Stomach (tissue), 9 donors: ENCODE results near the gene GRM4. TPM values are rescaled to one million over a fixed set of nuclear protein-coding genes. Genes with fewer than 3 reads are reported as not detected.

Experiments used
- DNase-seq, 2 donors: peaks; one replicate each; pipeline versions ENCODE4 v3.0.0 to v3.0.0-alpha.2; 2013 to 2019
- H3K27ac ChIP-seq, 5 donors: fragments of 200-600 bp in 4 of 5; sonication (generic) in 4 of 5; one replicate each; pipeline ENCODE4 v1.5.1; 2013 to 2019; ENCODE audit warnings: mild to moderate bottlenecking in 1 of 5, moderate library complexity in 1 of 5
- H3K27me3 ChIP-seq, 3 donors: fragments of 200-600 bp; sonication (generic); one replicate each; pipeline ENCODE4 v1.5.1; 2017 to 2019; ENCODE audit warnings: mixed run types in 1 of 3
- H3K36me3 ChIP-seq, 4 donors: fragments of 200-600 bp; sonication (generic); 1 replicate in 3 of 4; 2 replicates in 1 of 4; pipeline ENCODE4 v1.5.1; 2016 to 2019
- H3K4me1 ChIP-seq, 4 donors: fragments of 200-600 bp; sonication (generic); one replicate each; pipeline ENCODE4 v1.5.1; 2016 to 2019
- H3K4me3 ChIP-seq, 4 donors: fragments of 200-600 bp; sonication (generic) in 3 of 4; one replicate each; pipeline ENCODE4 v1.5.1; 2016 to 2019; ENCODE audit warnings: mild to moderate bottlenecking in 1 of 4
- H3K9me3 ChIP-seq, 4 donors: fragments of 200-600 bp; sonication (generic); one replicate each; pipeline ENCODE4 v1.5.1; 2016 to 2019
- EP300 ChIP-seq: sonication (generic); formaldehyde crosslinking; IDR thresholded peaks from one replicate; pipeline ENCODE4 v1.6.1; 2017; ENCODE audit warnings: antibody characterized with exemption
- POLR2A ChIP-seq, 4 donors: fragments of 450-650 bp; IDR thresholded peaks; one replicate each; pipeline ENCODE4 v1.6.1; 2016; ENCODE audit warnings: antibody characterized with exemption in 4 of 4, control low read depth in 2 of 4, mild to moderate bottlenecking in 1 of 4, moderate library complexity in 1 of 4
- POLR2AphosphoS5 ChIP-seq, 3 donors: sonication (generic); formaldehyde crosslinking; IDR thresholded peaks; one replicate each; pipeline ENCODE4 v1.6.1; 2016; ENCODE audit warnings: antibody characterized with exemption in 3 of 3
- WGBS, 5 donors: extraction: QIAGEN DNeasy Blood & Tissue Kit in 3 of 5; methylation state at CpG; one replicate each; pipeline versions ENCODE4 v1.1.5 to v1.1.7; 2013 to 2018; 5-methylcytosine and 5-hydroxymethylcytosine counted together
- intact Hi-C: fragments of 100-400 bp; cut with DNase I; formaldehyde crosslinking; loops from one replicate; pipeline ENCODE4 v1.15.1; 2023; ENCODE audit warnings: low total_unique reads
- polyA plus RNA-seq, 3 donors: library from polyadenylated mRNA; stranded (reverse); fragments of 200-250 nt; gene quantifications; one replicate each; pipeline ENCODE4 v1.2.3, GENCODE V29; 2013
- total RNA-seq, 5 donors: library from RNA; depleted of rRNA; stranded (reverse); fragments of >200 nt; gene quantifications; one replicate each; pipeline versions ENCODE4 v1.1.0 to v1.2.3, GENCODE V29; 2014 to 2016
- TF ChIP-seq, protein P1 (sequence below), 7 experiments: fragments of 450-650 bp in 4 of 7; fragments of 200-600 bp in 3 of 7; sonication (generic) in 3 of 7; IDR thresholded peaks; one replicate each; pipeline ENCODE4 v1.5.1; 2016 to 2019; ENCODE audit warnings: antibody characterized with exemption in 7 of 7, control low read depth in 2 of 7, mild to moderate bottlenecking in 1 of 7
- donor health status: healthy with polysubstance abuse.
- donor health status: Bipolar disorder and iron deficiency.
- donor health status: healthy.

The GRM4 gene
- total and polyA plus RNA-seq, 8 donors = 0.55 TPM; not detected in 7

DNA sequence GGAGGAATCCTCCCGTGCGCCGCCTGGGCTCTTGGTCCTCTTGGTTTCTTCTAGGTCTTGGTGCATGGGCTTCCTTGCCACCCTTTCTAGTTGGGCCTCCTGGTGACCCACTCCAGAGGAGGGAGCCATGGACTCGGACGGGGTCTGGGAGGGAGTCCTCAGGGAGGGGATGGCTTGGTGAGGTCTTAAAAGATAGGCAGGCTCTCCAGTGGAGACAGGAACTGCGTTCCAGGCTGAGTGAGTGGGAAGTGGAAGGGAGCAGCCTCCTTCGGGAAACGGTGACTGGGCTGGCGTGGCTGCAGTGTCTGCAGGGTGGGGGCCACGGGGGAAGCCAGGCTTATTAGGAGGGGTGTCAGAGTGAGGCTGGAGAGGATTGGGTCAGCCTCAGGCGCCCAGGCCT, 152.8 kb downstream of the GRM4 start:
- peaks cover 10 to 49% (median 26%) of the 10 kb centered on the region in 4 donors for H3K4me1 ChIP-seq
- H3K9me3 ChIP-seq = peaks cover 0 to 8% (median 0%) of the 10 kb centered on the region in 4 donors
- no peak overlapping the region for H3K4me3 ChIP-seq
- 75 to 86% (median 77%) methylated on average over 9 to 11 of the region's 11 CpGs for WGBS, 5 donors
- peak in 1 of 2 donors; percentile 16 for DNase-seq
- H3K27me3 ChIP-seq = peaks cover 0 to 12% (median 0%) of the 10 kb centered on the region in 3 donors
- TF ChIP-seq POLR2AphosphoS5 (IDR thresholded peaks at IDR 0.05) (no peak), POLR2A (IDR thresholded peaks at IDR 0.05) (no peak), EP300 (no peak)
- TF ChIP-seq, protein P1, sequence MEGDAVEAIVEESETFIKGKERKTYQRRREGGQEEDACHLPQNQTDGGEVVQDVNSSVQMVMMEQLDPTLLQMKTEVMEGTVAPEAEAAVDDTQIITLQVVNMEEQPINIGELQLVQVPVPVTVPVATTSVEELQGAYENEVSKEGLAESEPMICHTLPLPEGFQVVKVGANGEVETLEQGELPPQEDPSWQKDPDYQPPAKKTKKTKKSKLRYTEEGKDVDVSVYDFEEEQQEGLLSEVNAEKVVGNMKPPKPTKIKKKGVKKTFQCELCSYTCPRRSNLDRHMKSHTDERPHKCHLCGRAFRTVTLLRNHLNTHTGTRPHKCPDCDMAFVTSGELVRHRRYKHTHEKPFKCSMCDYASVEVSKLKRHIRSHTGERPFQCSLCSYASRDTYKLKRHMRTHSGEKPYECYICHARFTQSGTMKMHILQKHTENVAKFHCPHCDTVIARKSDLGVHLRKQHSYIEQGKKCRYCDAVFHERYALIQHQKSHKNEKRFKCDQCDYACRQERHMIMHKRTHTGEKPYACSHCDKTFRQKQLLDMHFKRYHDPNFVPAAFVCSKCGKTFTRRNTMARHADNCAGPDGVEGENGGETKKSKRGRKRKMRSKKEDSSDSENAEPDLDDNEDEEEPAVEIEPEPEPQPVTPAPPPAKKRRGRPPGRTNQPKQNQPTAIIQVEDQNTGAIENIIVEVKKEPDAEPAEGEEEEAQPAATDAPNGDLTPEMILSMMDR (IDR thresholded peaks at IDR 0.05) = no peak
- H3K27ac ChIP-seq = no peak overlapping the region
- intact Hi-C loops = no loop called here
- H3K36me3 ChIP-seq = no peaks in the 10 kb centered on the region

DNA sequence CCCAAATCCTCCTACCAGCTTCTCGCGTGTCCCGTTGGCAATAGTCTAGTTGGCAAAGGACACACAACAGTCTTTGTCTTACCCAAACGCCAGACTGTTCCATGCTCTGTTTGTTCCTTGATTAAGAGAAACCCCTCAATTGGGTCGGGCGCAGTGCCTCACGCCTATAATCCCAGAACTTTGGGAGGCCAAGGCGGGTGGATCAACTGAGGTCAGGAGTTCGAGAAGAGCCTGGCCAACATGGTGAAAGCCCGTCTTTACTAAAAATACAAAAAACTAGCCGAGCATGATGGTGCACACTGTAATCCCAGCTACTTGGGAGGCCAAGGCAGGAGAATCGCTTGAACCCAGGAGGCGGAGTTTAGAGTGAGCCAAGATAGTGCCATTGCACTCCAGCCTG, 153.7 kb downstream of the GRM4 start:
- WGBS, 5 donors = 66 to 84% (median 71%) methylated on average over 13 of the region's 13 CpGs
- H3K4me3 ChIP-seq = no peak overlapping the region
- H3K27me3 ChIP-seq = peaks cover 0 to 12% (median 0%) of the 10 kb centered on the region in 3 donors
- no peak overlapping the region for H3K27ac ChIP-seq
- intact Hi-C loops = no loop called here
- DNase-seq = peak in 1 of 2 donors; percentile 17
- TF ChIP-seq EP300 (no peak), POLR2A (IDR thresholded peaks at IDR 0.05) (no peak), POLR2AphosphoS5 (IDR thresholded peaks at IDR 0.05) (no peak)
- TF ChIP-seq, protein P1 (IDR thresholded peaks at IDR 0.05) = no peak
- no peaks in the 10 kb centered on the region for H3K36me3 ChIP-seq
- H3K4me1 ChIP-seq = peaks cover 15 to 49% (median 30%) of the 10 kb centered on the region in 4 donors
- H3K9me3 ChIP-seq = peaks cover 0 to 4% (median 0%) of the 10 kb centered on the region in 4 donors

DNA sequence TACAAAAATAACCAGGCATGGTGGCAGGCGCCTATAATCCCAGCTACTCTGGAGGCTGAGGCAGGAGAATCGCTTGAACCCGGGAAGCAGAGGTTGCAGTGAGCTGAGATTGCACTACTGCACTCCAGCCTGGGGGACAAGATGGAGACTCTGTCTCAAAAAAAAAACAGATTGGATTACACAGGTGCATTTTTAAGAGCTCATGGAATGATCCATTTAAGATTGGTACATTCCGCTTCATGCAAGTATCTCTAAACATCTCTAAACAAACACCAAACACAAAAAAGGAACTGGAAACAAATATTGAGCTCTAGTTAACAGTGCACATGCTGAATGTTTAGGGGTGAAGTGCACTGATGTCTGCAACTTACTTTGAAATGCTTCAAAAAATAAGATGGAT, 154.3 kb downstream of the GRM4 start:
- H3K27me3 ChIP-seq = peaks cover 0 to 12% (median 0%) of the 10 kb centered on the region in 3 donors
- intact Hi-C loops = no loop called here
- H3K36me3 ChIP-seq = no peaks in the 10 kb centered on the region
- H3K4me1 ChIP-seq = peaks cover 15 to 49% (median 30%) of the 10 kb centered on the region in 4 donors
- H3K27ac ChIP-seq = peak overlapping the region in 1 of 5 donors; percentile 20
- TF ChIP-seq POLR2A (IDR thresholded peaks at IDR 0.05) = no peak
- no peak for TF ChIP-seq POLR2AphosphoS5 (IDR thresholded peaks at IDR 0.05)
- TF ChIP-seq EP300 = no peak
- TF ChIP-seq, protein P1 (IDR thresholded peaks at IDR 0.05) = no peak
- H3K9me3 ChIP-seq = no peaks in the 10 kb centered on the region
- no peak for DNase-seq
- H3K4me3 ChIP-seq = no peak overlapping the region
- 79 to 88% (median 85%) methylated on average over 4 of the region's 4 CpGs for WGBS, 5 donors

DNA sequence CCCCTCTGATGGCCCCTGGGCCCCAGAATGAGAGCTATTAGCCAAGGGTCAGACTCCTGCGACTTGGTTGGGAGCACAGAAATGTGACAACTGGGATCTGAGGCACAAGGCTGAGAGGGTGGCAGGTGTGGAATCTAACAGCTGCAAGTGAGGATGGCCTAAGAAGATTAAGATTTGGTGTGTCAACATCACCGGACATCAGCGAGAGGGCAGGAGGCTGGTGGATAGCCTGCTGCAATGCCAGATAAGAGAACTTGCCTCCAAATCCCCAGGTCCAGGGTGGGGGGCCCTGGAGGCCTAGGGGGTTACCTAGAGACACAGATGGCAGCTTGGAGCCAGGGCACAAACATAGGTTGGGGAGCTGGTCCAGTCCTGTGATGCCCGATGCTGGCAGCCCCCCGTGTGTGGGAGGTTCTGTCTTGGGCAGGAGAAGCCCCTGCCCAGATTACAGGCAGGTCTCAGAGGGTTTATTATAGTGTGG, 155.8 kb downstream of the GRM4 start:
- Histone ChIP-seq H3K27me3 (peaks cover 0 to 12% (median 0%) of the 10 kb centered on the region in 3 donors), H3K9me3 (no peaks in the 10 kb centered on the region), H3K4me3 (no peak overlapping the region), H3K36me3 (no peaks in the 10 kb centered on the region), H3K27ac (peak overlapping the region in 2 of 5 donors; percentile 25 to 28), H3K4me1 (peaks cover 15 to 37% (median 20%) of the 10 kb centered on the region in 4 donors)
- WGBS, 5 donors = 32 to 65% (median 59%) methylated on average over 3 to 5 of the region's 5 CpGs
- intact Hi-C loops = no loop called here
- TF ChIP-seq POLR2AphosphoS5 (IDR thresholded peaks at IDR 0.05) = no peak
- TF ChIP-seq POLR2A (IDR thresholded peaks at IDR 0.05) = no peak
- TF ChIP-seq, protein P1 (IDR thresholded peaks at IDR 0.05) = no peak
- no peak for TF ChIP-seq EP300
- peak in 1 of 2 donors; percentile 15 for DNase-seq
